B cell (primary cell): ENCODE measurements around the gene RETN. TPM values are rescaled to one million over a fixed set of nuclear protein-coding genes. Genes with fewer than 3 reads are reported as not detected.

Source experiments
- ATAC-seq: fragments of 200-7000 bp; cut with Tn5 transposase; one replicate; pipeline ENCODE4 v1.10.0; 2021; ENCODE audit warnings: low read depth, mild to moderate bottlenecking, moderate number of reproducible peaks, moderate library complexity
- CTCF ChIA-PET: fragments of 350-600 bp; sonication (Branson Sonifier 250); formaldehyde crosslinking; loops from one replicate; lab custom pipeline; 2021; ENCODE audit warnings: antibody characterized with exemption, inconsistent platforms; lab: Charles Lee
- POLR2A ChIA-PET: fragments of 350-600 bp; sonication (Branson Sonifier 250); formaldehyde crosslinking; loops from one replicate; lab custom pipeline; 2021; ENCODE audit warnings: antibody characterized with exemption; lab: Charles Lee
- DNase-seq: peaks from one replicate; pipeline ENCODE4 v3.0.0; 2013
- H2AFZ ChIP-seq: 2 replicates; pipeline ENCODE4 v1.6.1; 2012; ENCODE audit warnings: mild to moderate bottlenecking, low read depth, low read length; ENCODE audit not compliant: insufficient read depth, poor library complexity, severe bottlenecking
- H3K27ac ChIP-seq, 2 donors: 1 replicate in 1 of 2; 2 replicates in 1 of 2; pipeline ENCODE4 v1.5.1; 2012 to 2013; ENCODE audit warnings: low read length in 2 of 2, mild to moderate bottlenecking in 2 of 2, moderate library complexity in 1 of 2
- H3K27me3 ChIP-seq, 4 experiments: fragments of 200-600 bp in 1 of 4; sonication (generic) in 1 of 4; replicated peaks in 1 of 4; 1 replicate in 2 of 4; 2 replicates in 2 of 4; pipeline versions ENCODE4 v1.6.1 to v1.7.0; 2013 to 2016; ENCODE audit warnings: low read length in 3 of 4, mild to moderate bottlenecking in 2 of 4, mixed read lengths in 1 of 4, moderate library complexity in 1 of 4; ENCODE audit not compliant: insufficient read depth in 4 of 4, control insufficient read depth in 3 of 4; ENCODE audit errors: control extremely low read depth in 1 of 4
- H3K36me3 ChIP-seq, 2 experiments: replicated peaks in 1 of 2; 1 replicate in 1 of 2; 2 replicates in 1 of 2; pipeline versions ENCODE4 v1.6.1 to v1.7.1; 2013; ENCODE audit warnings: low read length in 1 of 2; ENCODE audit not compliant: insufficient read depth in 2 of 2, control insufficient read depth in 1 of 2; ENCODE audit errors: control extremely low read depth in 1 of 2, extremely low read depth in 1 of 2
- H3K4me1 ChIP-seq, 2 donors: fragments of 200-600 bp in 1 of 2; sonication (generic) in 1 of 2; 1 replicate in 1 of 2; 2 replicates in 1 of 2; pipeline versions ENCODE4 v1.5.1 to v1.6.1; 2013 to 2017; ENCODE audit warnings: low read length in 2 of 2; ENCODE audit not compliant: control insufficient read depth in 2 of 2, insufficient read depth in 2 of 2
- H3K4me2 ChIP-seq: replicated peaks from 2 replicates; pipeline ENCODE3; 2012; ENCODE audit warnings: mild to moderate bottlenecking, low read depth, low read length; ENCODE audit not compliant: poor library complexity, severe bottlenecking
- H3K4me3 ChIP-seq, 5 experiments: fragments of 200-600 bp in 1 of 5; sonication (generic) in 1 of 5; 1 replicate in 3 of 5; 2 replicates in 2 of 5; pipeline versions ENCODE4 v1.5.1 to v1.7.0; 2011 to 2016; ENCODE audit warnings: low read length in 4 of 5, mild to moderate bottlenecking in 4 of 5, low read depth in 2 of 5, control low read depth in 1 of 5, moderate library complexity in 1 of 5; ENCODE audit not compliant: insufficient read depth in 1 of 5; ENCODE audit errors: control extremely low read depth in 1 of 5, extremely low read depth in 1 of 5
- H3K79me2 ChIP-seq: fragments of 200-600 bp; sonication (generic); one replicate; pipeline ENCODE4 v1.6.0; 2016; ENCODE audit warnings: low read length; ENCODE audit not compliant: control insufficient read depth, insufficient read depth
- H3K9ac ChIP-seq: fragments of 200-600 bp; sonication (generic); 2 replicates; pipeline ENCODE4 v1.6.1; 2017; ENCODE audit warnings: mild to moderate bottlenecking, low read length, moderate library complexity
- H3K9me3 ChIP-seq, 3 donors: one replicate each; pipeline versions ENCODE4 v1.6.1 to v1.7.1; 2013; ENCODE audit warnings: low read length in 2 of 3; ENCODE audit not compliant: control insufficient read depth in 2 of 3, insufficient read depth in 1 of 3; ENCODE audit errors: control extremely low read depth in 1 of 3
- H4K20me1 ChIP-seq: 2 replicates; pipeline ENCODE4 v1.6.0; 2012; ENCODE audit warnings: mild to moderate bottlenecking, low read length; ENCODE audit not compliant: insufficient read depth, control insufficient read depth, poor library complexity, severe bottlenecking
- H3K27ac Mint-ChIP-seq: one replicate; pipeline ENCODE4 v1.8.0; 2021; ENCODE audit warnings: mixed read lengths
- H3K27me3 Mint-ChIP-seq: one replicate; pipeline ENCODE4 v1.8.0; 2021; ENCODE audit warnings: mixed read lengths
- H3K4me1 Mint-ChIP-seq: one replicate; pipeline ENCODE4 v1.8.0; 2021; ENCODE audit warnings: mixed read lengths
- H3K4me3 Mint-ChIP-seq: one replicate; pipeline ENCODE4 v1.8.0; 2021; ENCODE audit warnings: mixed read lengths
- H3K9me3 Mint-ChIP-seq: one replicate; pipeline ENCODE4 v1.8.0; 2022; ENCODE audit warnings: mixed read lengths; ENCODE audit not compliant: insufficient read depth
- CTCF ChIP-seq: fragments of 200-600 bp; IDR thresholded peaks from one replicate; pipeline ENCODE4 v1.8.0; 2022; ENCODE audit warnings: antibody characterized with exemption, mild to moderate bottlenecking
- EZH2 ChIP-seq: IDR thresholded peaks from 2 replicates; pipeline ENCODE4 v1.6.1; 2012; ENCODE audit warnings: borderline replicate concordance, low read depth, mild to moderate bottlenecking, moderate library complexity, low read length; ENCODE audit not compliant: insufficient read depth, poor library complexity, severe bottlenecking
- WGBS: methylation state at CpG from one replicate; pipeline ENCODE4 v1.1.5; 2013; ENCODE audit warnings: missing lambda C conversion rate; ENCODE audit not compliant: insufficient coverage; 5-methylcytosine and 5-hydroxymethylcytosine counted together
- intact Hi-C: fragments of 100-400 bp; cut with micrococcal nuclease; formaldehyde crosslinking; loops from one replicate; pipeline ENCODE4 v1.10.0; 2022
- polyA plus RNA-seq: library from polyadenylated mRNA; depleted of rRNA; stranded (reverse); fragments of >200 nt; gene quantifications from 2 replicates; pipeline ENCODE4 v1.2.3, GENCODE V29; 2012
- total RNA-seq, 2 donors: library from RNA; stranded (reverse); fragments of 120-200 nt in 1 of 2; gene quantifications; 1 replicate in 1 of 2; 2 replicates in 1 of 2; pipeline versions ENCODE4 v1.2.3 to v1.2.4, GENCODE V29; 2013 to 2022

RETN gene
- total and polyA plus RNA-seq, 2 donors (not counting 1 experiment from before 2014, with no cell fraction given): not detected

- no peak overlapping the region for H3K4me3 ChIP-seq
- peaks cover 0 to 5% (median 0%) of the 10 kb centered on the region in 3 donors for H3K9me3 ChIP-seq
- Mint-ChIP-seq H3K4me3 (no peak overlapping the region), H3K27ac (no peak overlapping the region), H3K4me1 (peaks cover 8% of the 10 kb centered on the region), H3K27me3 (no peaks in the 10 kb centered on the region), H3K9me3 (no peaks in the 10 kb centered on the region)
- ATAC-seq: no peak
- 86% methylated on average over 12 of the region's 15 CpGs for WGBS
- H4K20me1 ChIP-seq: peaks cover 8% of the 10 kb centered on the region
- H3K9ac ChIP-seq: no peak overlapping the region
- peaks cover 0 to 26% of the 10 kb centered on the region in 2 experiments for H3K36me3 ChIP-seq
- no peaks in the 10 kb centered on the region for H3K27me3 ChIP-seq
- TF ChIP-seq EZH2 (no peak), CTCF (no peak)
- no peak overlapping the region for H3K4me2 ChIP-seq
- no peak overlapping the region for H3K27ac ChIP-seq
- H3K79me2 ChIP-seq: no peaks in the 10 kb centered on the region
- H2AFZ ChIP-seq: no peak overlapping the region
- H3K4me1 ChIP-seq: peaks cover 0 to 6% of the 10 kb centered on the region in 2 donors
- intact Hi-C loops: no loop called here
- POLR2A ChIA-PET: interaction anchor here (0.7 kb wide), 1 partner anchor 543 kb away, joined by 5 read pairs; no protein-coding TSS in a partner anchor
- CTCF ChIA-PET: interaction anchor here (0.8 to 2.4 kb wide), 5 partner anchors 10 to 151 kb away, joined by 3 to 6 read pairs (median 5); partner anchors contain the start of gene TRAPPC5
- no peak for DNase-seq
Measured at GRCh38 chr19:7648265-7649014, 20.4 kb upstream of the RETN start.

- POLR2A ChIA-PET: interaction anchor here (0.7 to 0.8 kb wide), 3 partner anchors 14 to 152 kb away, joined by 3 to 8 read pairs (median 6); no protein-coding TSS in a partner anchor
Measured at GRCh38 chr19:7650148-7650547, 18.7 kb upstream of the RETN start.

More at GRCh38 chr19:7650148-7650547, 18.7 kb upstream of the RETN start:
- Histone ChIP-seq H3K79me2 (no peaks in the 10 kb centered on the region), H3K36me3 (peaks cover 0 to 17% of the 10 kb centered on the region in 2 experiments), H3K4me2 (no peak overlapping the region), H2AFZ (no peak overlapping the region), H3K27me3 (no peaks in the 10 kb centered on the region), H3K4me3 (no peak overlapping the region), H3K9me3 (no peaks in the 10 kb centered on the region), H3K9ac (no peak overlapping the region), H3K4me1 (peaks cover 0 to 6% of the 10 kb centered on the region in 2 donors), H3K27ac (no peak overlapping the region), H4K20me1 (no peaks in the 10 kb centered on the region)
- no peak for ATAC-seq
- Mint-ChIP-seq H3K27me3 (no peaks in the 10 kb centered on the region), H3K4me3 (no peak overlapping the region), H3K27ac (no peak overlapping the region), H3K9me3 (no peaks in the 10 kb centered on the region), H3K4me1 (peaks cover 8% of the 10 kb centered on the region)
- DNase-seq: no peak
- WGBS: 45% methylated on average over 2 of the region's 2 CpGs
- TF ChIP-seq EZH2: no peak
- TF ChIP-seq CTCF: no peak
- CTCF ChIA-PET: interaction anchor here (0.6 to 2.9 kb wide), 6 partner anchors 12 to 248 kb away, joined by 3 to 19 read pairs (median 5); partner anchors contain the start of gene TRAPPC5
- intact Hi-C loops: no loop called here
